GM10266 (cell line): ENCODE measurements around the gene SARS2.
"Not testable (repeated sequence)": the region's sequence is repeated elsewhere in the genome, so short reads cannot be mapped to it uniquely, and the experiment has no call there.

ENCODE experiments used
- DNase-seq: peaks from one replicate; pipeline ENCODE4 v3.0.0; 2012; ENCODE audit errors: extremely low spot score
- CTCF ChIP-seq: IDR thresholded peaks from 2 replicates; pipeline ENCODE4 v1.5.1; 2012; ENCODE audit warnings: mild to moderate bottlenecking, low read depth; ENCODE audit not compliant: control insufficient read depth, insufficient read depth; ENCODE audit errors: missing control alignments

SARS2 gene

DNA sequence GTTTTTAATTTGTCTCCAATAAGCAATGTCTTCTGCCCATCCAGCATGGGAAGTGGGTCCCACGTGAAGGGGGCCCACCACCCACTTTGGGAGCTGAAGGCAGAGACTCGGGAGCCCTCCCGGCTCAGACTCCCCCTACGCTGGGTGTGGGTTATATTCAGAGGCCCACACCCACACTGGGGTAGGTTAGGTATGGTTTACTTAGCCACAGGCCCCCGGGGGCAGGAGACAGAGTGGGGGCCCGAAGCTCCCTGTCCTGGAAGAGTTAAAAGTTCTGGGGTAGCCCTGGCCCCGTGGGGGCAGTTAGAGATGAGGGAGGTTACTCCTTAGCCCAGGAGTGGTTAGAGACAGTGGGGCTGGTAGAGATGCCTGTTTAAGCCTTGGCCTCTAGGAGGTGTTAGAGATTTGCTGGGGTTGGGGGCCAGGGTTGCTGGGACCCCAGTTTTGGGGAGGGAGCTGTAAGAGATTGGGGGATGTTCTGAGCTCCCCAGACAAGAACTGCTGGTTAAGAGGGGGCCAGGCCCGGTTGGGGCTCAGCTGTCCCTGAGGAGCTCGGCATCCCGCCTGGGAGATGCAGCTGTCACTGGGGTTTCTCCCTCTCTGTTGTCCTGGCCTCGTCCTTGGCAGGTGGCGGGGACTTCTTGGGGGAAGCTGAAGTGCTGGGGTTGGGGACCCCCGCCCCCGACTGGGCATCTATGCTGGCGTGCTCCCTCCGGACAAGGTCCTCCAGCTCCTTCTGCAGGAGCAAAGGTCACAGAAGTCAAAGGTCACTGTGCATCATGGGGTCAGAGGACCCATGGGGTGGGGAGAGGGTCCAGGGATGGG lies 51.8 kb downstream of the SARS2 start:
- TF ChIP-seq CTCF, result no peak
- no peak for DNase-seq

- peak; percentile 86 for DNase-seq
- TF ChIP-seq CTCF, result no peak
Observed at GRCh38 chr19:38877781-38878574, 52.6 kb downstream of the SARS2 start, which contains the start of gene RINL. Gene RINL, minus strand, starts transcription at chr19:38878275. Its CDS starts 1,533 bp downstream, at chr19:38876742.

- DNase-seq, result no peak
- no peak for TF ChIP-seq CTCF
Observed at GRCh38 chr19:38875656-38876395, 54.7 kb downstream of the SARS2 start.

GRCh38 chr19:38873400-38873799 lies 57.2 kb downstream of the SARS2 start:
- DNase-seq, result not testable (repeated sequence)

DNA sequence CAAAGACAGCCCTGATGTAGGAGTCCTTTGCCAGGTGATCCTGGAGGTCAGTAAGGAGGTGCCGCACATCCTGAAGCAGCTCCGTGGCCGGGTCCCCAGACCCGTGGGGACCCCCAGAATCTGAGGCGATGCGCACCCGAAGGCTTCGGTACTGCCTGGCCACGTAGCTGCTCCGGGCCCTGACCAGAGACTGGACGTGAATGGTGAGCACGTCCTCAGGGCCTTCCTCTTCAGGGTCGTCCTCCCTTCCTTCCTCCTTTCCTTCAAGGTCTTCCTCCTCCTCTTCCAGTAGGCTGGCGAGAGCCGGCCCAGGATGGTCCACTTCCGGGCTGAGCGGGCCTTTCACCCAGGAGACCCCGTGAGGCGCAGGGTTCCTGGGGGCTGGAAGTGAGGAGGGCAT lies 60.0 kb downstream of the SARS2 start:
- no peak for DNase-seq
- no peak for TF ChIP-seq CTCF

GRCh38 chr19:38869836-38870607 lies 60.5 kb downstream of the SARS2 start:
- TF ChIP-seq CTCF, result peak; percentile 94
- peak; percentile 89 for DNase-seq
